MM.1S (cell line): ENCODE data around the gene TOX4.

Experiments
- DNase-seq: peaks from one replicate; pipeline ENCODE4 v3.0.0-alpha.2; 2015
- H2AFZ ChIP-seq: fragments of 300-600 bp; sonication (generic); 2 replicates; pipeline ENCODE4 v1.6.0; 2016; ENCODE audit warnings: antibody characterized with exemption, low read length
- H3F3A ChIP-seq: fragments of 300-600 bp; sonication (generic); 2 replicates; pipeline ENCODE4 v1.6.1; 2016; ENCODE audit warnings: mild to moderate bottlenecking, antibody characterized with exemption, low read length, moderate library complexity, mixed read lengths; ENCODE audit not compliant: insufficient read depth
- H3K27ac ChIP-seq: fragments of 300-600 bp; sonication (generic); 2 replicates; pipeline ENCODE4 v1.5.1; 2016; ENCODE audit warnings: mild to moderate bottlenecking, low read length
- H3K27me3 ChIP-seq: fragments of 300-600 bp; sonication (generic); replicated peaks from 2 replicates; pipeline ENCODE4 v1.6.0; 2016; ENCODE audit warnings: low read length; ENCODE audit not compliant: insufficient read depth
- H3K36me3 ChIP-seq: fragments of 300-600 bp; sonication (generic); replicated peaks from 2 replicates; pipeline ENCODE4 v1.6.1; 2016; ENCODE audit warnings: mild to moderate bottlenecking, low read length, mixed read lengths; ENCODE audit not compliant: insufficient read depth
- H3K4me1 ChIP-seq: fragments of 300-600 bp; sonication (generic); 2 replicates; pipeline ENCODE4 v1.6.1; 2016; ENCODE audit warnings: low read length, mixed read lengths
- H3K4me2 ChIP-seq: fragments of 300-600 bp; sonication (generic); 2 replicates; pipeline ENCODE4 v1.6.0; 2016; ENCODE audit warnings: low read depth, low read length
- H3K4me3 ChIP-seq: fragments of 300-600 bp; sonication (generic); 2 replicates; pipeline ENCODE4 v1.5.1; 2016; ENCODE audit warnings: low read length, mixed read lengths
- H3K79me2 ChIP-seq: fragments of 300-600 bp; sonication (generic); 2 replicates; pipeline ENCODE4 v1.6.1; 2016; ENCODE audit warnings: mixed run types, low read length, mixed read lengths
- H3K9ac ChIP-seq: fragments of 300-600 bp; sonication (generic); 2 replicates; pipeline ENCODE4 v1.6.1; 2016; ENCODE audit warnings: low read length, mixed read lengths
- H3K9me2 ChIP-seq: fragments of 300-600 bp; sonication (generic); replicated peaks from 2 replicates; pipeline ENCODE4 v1.6.1; 2016; ENCODE audit warnings: mild to moderate bottlenecking, low read length, mixed read lengths; ENCODE audit not compliant: insufficient read depth
- H3K9me3 ChIP-seq: fragments of 300-600 bp; sonication (generic); replicated peaks from 2 replicates; pipeline ENCODE4 v1.6.1; 2016; ENCODE audit warnings: mild to moderate bottlenecking, low read length, mixed read lengths; ENCODE audit not compliant: insufficient read depth
- H4K20me1 ChIP-seq: fragments of 300-600 bp; sonication (generic); 2 replicates; pipeline ENCODE4 v1.6.1; 2016; ENCODE audit warnings: mild to moderate bottlenecking, low read length, moderate library complexity, mixed read lengths; ENCODE audit not compliant: insufficient read depth
- CTCF ChIP-seq: fragments of 300-600 bp; sonication (generic); IDR thresholded peaks from 2 replicates; pipeline ENCODE4 v1.5.1; 2016; ENCODE audit warnings: antibody characterized with exemption, low read length, mixed read lengths
- EZH2 ChIP-seq: fragments of 300-600 bp; sonication (generic); optimal IDR thresholded peaks from 2 replicates; pipeline ENCODE3; 2017; ENCODE audit warnings: low read depth, mild to moderate bottlenecking, antibody characterized with exemption, low read length, mixed read lengths
- EZH2phosphoT487 ChIP-seq: fragments of 300-600 bp; sonication (generic); IDR thresholded peaks from 2 replicates; pipeline ENCODE4 v1.6.1; 2018; ENCODE audit warnings: antibody characterized with exemption, low read length

TOX4 gene

GRCh38 chr14:21509432-21510143, 32.6 kb downstream of the TOX4 start:
- H3K9me2 ChIP-seq: no peaks in the 10 kb centered on the region
- peaks cover 44% of the 10 kb centered on the region for H3K79me2 ChIP-seq
- no peaks in the 10 kb centered on the region for H4K20me1 ChIP-seq
- no peak overlapping the region for H2AFZ ChIP-seq
- H3K36me3 ChIP-seq: no peaks in the 10 kb centered on the region
- DNase-seq: no peak
- peak overlapping the region; percentile 83 for H3K4me2 ChIP-seq
- TF ChIP-seq CTCF: no peak
- peak overlapping the region; percentile 83 for H3K4me3 ChIP-seq
- no peaks in the 10 kb centered on the region for H3K27me3 ChIP-seq
- no peak overlapping the region for H3K27ac ChIP-seq
- no peak overlapping the region; the same call in 1 of the 2 replicates for H3K9ac ChIP-seq
- H3K4me1 ChIP-seq: peaks cover 6% of the 10 kb centered on the region; the same call in 1 of the 2 replicates
- H3F3A ChIP-seq: peaks cover 8% of the 10 kb centered on the region; the same call in 1 of the 2 replicates
- no peaks in the 10 kb centered on the region for H3K9me3 ChIP-seq

- Histone ChIP-seq H3K9ac (peak within 1 kb of the TSS; percentile 84), H3K4me1 (no peaks in the 10 kb centered on the region), H3K27me3 (no peaks in the 10 kb centered on the region), H3K9me2 (no peaks in the 10 kb centered on the region), H3K36me3 (no peaks in the 10 kb centered on the region), H4K20me1 (no peaks in the 10 kb centered on the region), H3F3A (0 out of 2 replicates have a peak, but pooled peaks cover under 1% of the 10 kb centered on the region), H3K27ac (peak within 1 kb of the TSS; percentile 68), H3K4me3 (peak within 1 kb of the TSS; percentile 83), H2AFZ (peak within 1 kb of the TSS; percentile 77), H3K4me2 (peak within 1 kb of the TSS; percentile 83), H3K9me3 (no peaks in the 10 kb centered on the region), H3K79me2 (peaks cover 44% of the 10 kb centered on the region)
- peak; percentile 93 for DNase-seq
- TF ChIP-seq EZH2 (no peak), EZH2phosphoT487 (no peak), CTCF (no peak)
Observed at GRCh38 chr14:21510735-21511657, 34.0 kb downstream of the TOX4 start, which contains the start of gene METTL3. TSS of gene METTL3 (minus strand) at chr14:21511340. CDS start at chr14:21511223, 117 bp downstream.

- TF ChIP-seq EZH2 (no peak), CTCF (no peak), EZH2phosphoT487 (no peak)
- H3K4me1 ChIP-seq: no peaks in the 10 kb centered on the region
- no peaks in the 10 kb centered on the region for H3K36me3 ChIP-seq
- no peak for DNase-seq
- H4K20me1 ChIP-seq: no peaks in the 10 kb centered on the region
- H3K4me3 ChIP-seq: no peak overlapping the region
- no peak overlapping the region for H3K27ac ChIP-seq
- no peaks in the 10 kb centered on the region for H3K27me3 ChIP-seq
- no peak overlapping the region for H2AFZ ChIP-seq
- H3K9ac ChIP-seq: no peak overlapping the region
- H3K9me2 ChIP-seq: no peaks in the 10 kb centered on the region
- peaks cover 18% of the 10 kb centered on the region for H3K79me2 ChIP-seq
- no peak overlapping the region for H3K4me2 ChIP-seq
- no peaks in the 10 kb centered on the region for H3F3A ChIP-seq
- H3K9me3 ChIP-seq: no peaks in the 10 kb centered on the region
Observed at GRCh38 chr14:21514341-21514740, 37.3 kb downstream of the TOX4 start.
